GM23338 (cell line): Measurements from ENCODE around the gene GAS1.

Experiments used
- CREB1 ChIP-seq: fragments of 250-450 bp; sonication (Bioruptor Pico); IDR thresholded peaks from 2 replicates; pipeline ENCODE4 v1.5.0; 2020; ENCODE audit warnings: low read depth, mild to moderate bottlenecking, moderate library complexity
- EZH2 ChIP-seq: fragments of 200-600 bp; sonication (generic); IDR thresholded peaks from one replicate; pipeline ENCODE4 v1.8.0; 2017; ENCODE audit warnings: antibody characterized with exemption, mild to moderate bottlenecking, low read depth; ENCODE audit not compliant: unreplicated experiment
- EZH2phosphoT487 ChIP-seq: fragments of 200-600 bp; sonication (generic); IDR thresholded peaks from one replicate; pipeline ENCODE4 v1.8.1; 2018; ENCODE audit warnings: antibody characterized with exemption; ENCODE audit not compliant: unreplicated experiment
- JUNB ChIP-seq: IDR thresholded peaks from one replicate; pipeline ENCODE4 v1.6.1; 2016; ENCODE audit warnings: antibody characterized with exemption; ENCODE audit not compliant: unreplicated experiment
- POLR2AphosphoS5 ChIP-seq: IDR thresholded peaks from 2 replicates; pipeline ENCODE4 v1.6.1; 2016; ENCODE audit warnings: antibody characterized with exemption, low read depth
- TF ChIP-seq, protein P1 (sequence below), 2 experiments: fragments of 200-600 bp in 1 of 2; sonication (generic) in 1 of 2; conservative IDR thresholded peaks; 2 replicates each; pipeline versions ENCODE4 v1.5.1 to v1.6.1; 2016 to 2017; ENCODE audit warnings: antibody characterized with exemption in 2 of 2, low read depth in 2 of 2, mild to moderate bottlenecking in 2 of 2, moderate library complexity in 1 of 2
- TF ChIP-seq, protein P2 (sequence below): IDR thresholded peaks from one replicate; pipeline ENCODE4 v1.6.1; 2018; ENCODE audit warnings: antibody characterized with exemption; ENCODE audit not compliant: unreplicated experiment
- TF ChIP-seq, protein P3 (sequence below): IDR thresholded peaks from 2 replicates; pipeline ENCODE4 v1.6.1; 2016; ENCODE audit warnings: antibody characterized with exemption

DNA sequence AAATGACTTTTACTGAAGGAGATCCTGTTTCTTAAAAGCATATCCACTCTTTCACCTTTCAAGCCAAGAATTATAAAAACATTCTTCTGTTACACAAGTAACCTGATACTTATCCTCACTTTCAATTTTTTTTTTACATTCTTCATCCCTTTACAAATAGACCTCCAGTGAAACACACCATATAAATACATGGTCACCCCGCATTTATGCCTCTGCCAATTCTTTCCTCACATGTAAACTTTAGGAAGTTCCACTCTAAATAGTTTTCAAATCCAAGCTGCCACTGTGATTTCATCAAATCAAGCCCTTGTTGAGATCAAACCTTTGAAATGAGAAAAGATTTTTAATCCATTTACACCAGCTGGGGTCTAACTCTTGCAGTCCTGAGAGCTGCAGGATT lies 40.0 kb downstream of the GAS1 start:
- TF ChIP-seq, protein P1, sequence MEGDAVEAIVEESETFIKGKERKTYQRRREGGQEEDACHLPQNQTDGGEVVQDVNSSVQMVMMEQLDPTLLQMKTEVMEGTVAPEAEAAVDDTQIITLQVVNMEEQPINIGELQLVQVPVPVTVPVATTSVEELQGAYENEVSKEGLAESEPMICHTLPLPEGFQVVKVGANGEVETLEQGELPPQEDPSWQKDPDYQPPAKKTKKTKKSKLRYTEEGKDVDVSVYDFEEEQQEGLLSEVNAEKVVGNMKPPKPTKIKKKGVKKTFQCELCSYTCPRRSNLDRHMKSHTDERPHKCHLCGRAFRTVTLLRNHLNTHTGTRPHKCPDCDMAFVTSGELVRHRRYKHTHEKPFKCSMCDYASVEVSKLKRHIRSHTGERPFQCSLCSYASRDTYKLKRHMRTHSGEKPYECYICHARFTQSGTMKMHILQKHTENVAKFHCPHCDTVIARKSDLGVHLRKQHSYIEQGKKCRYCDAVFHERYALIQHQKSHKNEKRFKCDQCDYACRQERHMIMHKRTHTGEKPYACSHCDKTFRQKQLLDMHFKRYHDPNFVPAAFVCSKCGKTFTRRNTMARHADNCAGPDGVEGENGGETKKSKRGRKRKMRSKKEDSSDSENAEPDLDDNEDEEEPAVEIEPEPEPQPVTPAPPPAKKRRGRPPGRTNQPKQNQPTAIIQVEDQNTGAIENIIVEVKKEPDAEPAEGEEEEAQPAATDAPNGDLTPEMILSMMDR (conservative IDR thresholded peaks at IDR 0.05; ENCODE audit: low read depth in 2 of 2): no peak
- TF ChIP-seq EZH2phosphoT487: no peak
- no peak for TF ChIP-seq EZH2
- no peak for TF ChIP-seq POLR2AphosphoS5
- TF ChIP-seq, protein P2, sequence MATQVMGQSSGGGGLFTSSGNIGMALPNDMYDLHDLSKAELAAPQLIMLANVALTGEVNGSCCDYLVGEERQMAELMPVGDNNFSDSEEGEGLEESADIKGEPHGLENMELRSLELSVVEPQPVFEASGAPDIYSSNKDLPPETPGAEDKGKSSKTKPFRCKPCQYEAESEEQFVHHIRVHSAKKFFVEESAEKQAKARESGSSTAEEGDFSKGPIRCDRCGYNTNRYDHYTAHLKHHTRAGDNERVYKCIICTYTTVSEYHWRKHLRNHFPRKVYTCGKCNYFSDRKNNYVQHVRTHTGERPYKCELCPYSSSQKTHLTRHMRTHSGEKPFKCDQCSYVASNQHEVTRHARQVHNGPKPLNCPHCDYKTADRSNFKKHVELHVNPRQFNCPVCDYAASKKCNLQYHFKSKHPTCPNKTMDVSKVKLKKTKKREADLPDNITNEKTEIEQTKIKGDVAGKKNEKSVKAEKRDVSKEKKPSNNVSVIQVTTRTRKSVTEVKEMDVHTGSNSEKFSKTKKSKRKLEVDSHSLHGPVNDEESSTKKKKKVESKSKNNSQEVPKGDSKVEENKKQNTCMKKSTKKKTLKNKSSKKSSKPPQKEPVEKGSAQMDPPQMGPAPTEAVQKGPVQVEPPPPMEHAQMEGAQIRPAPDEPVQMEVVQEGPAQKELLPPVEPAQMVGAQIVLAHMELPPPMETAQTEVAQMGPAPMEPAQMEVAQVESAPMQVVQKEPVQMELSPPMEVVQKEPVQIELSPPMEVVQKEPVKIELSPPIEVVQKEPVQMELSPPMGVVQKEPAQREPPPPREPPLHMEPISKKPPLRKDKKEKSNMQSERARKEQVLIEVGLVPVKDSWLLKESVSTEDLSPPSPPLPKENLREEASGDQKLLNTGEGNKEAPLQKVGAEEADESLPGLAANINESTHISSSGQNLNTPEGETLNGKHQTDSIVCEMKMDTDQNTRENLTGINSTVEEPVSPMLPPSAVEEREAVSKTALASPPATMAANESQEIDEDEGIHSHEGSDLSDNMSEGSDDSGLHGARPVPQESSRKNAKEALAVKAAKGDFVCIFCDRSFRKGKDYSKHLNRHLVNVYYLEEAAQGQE: no peak
- TF ChIP-seq CREB1 (CRISPR knock-in tag): no peak
- TF ChIP-seq JUNB: no peak
- TF ChIP-seq, protein P3, sequence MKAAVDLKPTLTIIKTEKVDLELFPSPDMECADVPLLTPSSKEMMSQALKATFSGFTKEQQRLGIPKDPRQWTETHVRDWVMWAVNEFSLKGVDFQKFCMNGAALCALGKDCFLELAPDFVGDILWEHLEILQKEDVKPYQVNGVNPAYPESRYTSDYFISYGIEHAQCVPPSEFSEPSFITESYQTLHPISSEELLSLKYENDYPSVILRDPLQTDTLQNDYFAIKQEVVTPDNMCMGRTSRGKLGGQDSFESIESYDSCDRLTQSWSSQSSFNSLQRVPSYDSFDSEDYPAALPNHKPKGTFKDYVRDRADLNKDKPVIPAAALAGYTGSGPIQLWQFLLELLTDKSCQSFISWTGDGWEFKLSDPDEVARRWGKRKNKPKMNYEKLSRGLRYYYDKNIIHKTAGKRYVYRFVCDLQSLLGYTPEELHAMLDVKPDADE: no peak
